MM.1S (cell line): Measurements from ENCODE around the gene SLC39A9.

Source experiments
- EZH2 ChIP-seq: fragments of 300-600 bp; sonication (generic); optimal IDR thresholded peaks from 2 replicates; pipeline ENCODE3; 2017; ENCODE audit warnings: low read depth, mild to moderate bottlenecking, antibody characterized with exemption, low read length, mixed read lengths
- EZH2phosphoT487 ChIP-seq: fragments of 300-600 bp; sonication (generic); IDR thresholded peaks from 2 replicates; pipeline ENCODE4 v1.6.1; 2018; ENCODE audit warnings: antibody characterized with exemption, low read length
- TF ChIP-seq, protein P1 (sequence below): fragments of 300-600 bp; sonication (generic); IDR thresholded peaks from 2 replicates; pipeline ENCODE4 v1.5.1; 2016; ENCODE audit warnings: antibody characterized with exemption, low read length, mixed read lengths

DNA sequence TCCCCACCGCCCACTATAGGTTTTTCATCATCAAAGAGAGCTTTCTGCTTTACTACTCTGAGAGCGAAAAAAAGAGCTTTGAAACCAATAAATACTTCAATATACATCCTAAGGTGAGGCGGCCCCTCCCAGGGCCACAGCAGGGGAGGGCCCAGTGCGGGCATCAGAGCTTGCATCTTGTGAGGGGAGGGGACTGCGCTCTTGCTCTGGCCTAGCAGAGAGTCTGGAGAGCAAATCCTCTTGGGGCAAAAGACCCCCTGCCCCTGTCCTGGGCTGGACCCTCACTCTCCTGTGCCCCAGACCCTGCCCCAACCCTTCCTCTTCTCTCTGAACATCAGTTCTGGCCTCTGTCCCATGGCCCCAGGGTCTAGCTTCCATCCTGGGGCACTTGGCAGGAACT is 101.6 kb downstream of the SLC39A9 start:
- TF ChIP-seq, protein P1, sequence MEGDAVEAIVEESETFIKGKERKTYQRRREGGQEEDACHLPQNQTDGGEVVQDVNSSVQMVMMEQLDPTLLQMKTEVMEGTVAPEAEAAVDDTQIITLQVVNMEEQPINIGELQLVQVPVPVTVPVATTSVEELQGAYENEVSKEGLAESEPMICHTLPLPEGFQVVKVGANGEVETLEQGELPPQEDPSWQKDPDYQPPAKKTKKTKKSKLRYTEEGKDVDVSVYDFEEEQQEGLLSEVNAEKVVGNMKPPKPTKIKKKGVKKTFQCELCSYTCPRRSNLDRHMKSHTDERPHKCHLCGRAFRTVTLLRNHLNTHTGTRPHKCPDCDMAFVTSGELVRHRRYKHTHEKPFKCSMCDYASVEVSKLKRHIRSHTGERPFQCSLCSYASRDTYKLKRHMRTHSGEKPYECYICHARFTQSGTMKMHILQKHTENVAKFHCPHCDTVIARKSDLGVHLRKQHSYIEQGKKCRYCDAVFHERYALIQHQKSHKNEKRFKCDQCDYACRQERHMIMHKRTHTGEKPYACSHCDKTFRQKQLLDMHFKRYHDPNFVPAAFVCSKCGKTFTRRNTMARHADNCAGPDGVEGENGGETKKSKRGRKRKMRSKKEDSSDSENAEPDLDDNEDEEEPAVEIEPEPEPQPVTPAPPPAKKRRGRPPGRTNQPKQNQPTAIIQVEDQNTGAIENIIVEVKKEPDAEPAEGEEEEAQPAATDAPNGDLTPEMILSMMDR: no peak
- TF ChIP-seq EZH2phosphoT487: no peak
- TF ChIP-seq EZH2: no peak
